Keratinocyte (primary cell): ENCODE results near the gene ARRDC3. TPM values are rescaled to one million over a fixed set of nuclear protein-coding genes. Genes with fewer than 3 reads are reported as not detected.
A peak's percentile ranks its signal among the peaks of the same experiment; 100 is the strongest.

Experiments
- DNase-seq: peaks from one replicate; pipeline ENCODE4 v3.0.0-alpha.2; 2011; ENCODE audit warnings: low read depth, missing footprints, low spot score
- FAIRE-seq: peaks from 2 replicates; lab custom pipeline; 2011; peaks lifted over from hg19 to GRCh38; lab: Jason Lieb, UNC
- H2AFZ ChIP-seq: 2 replicates; pipeline ENCODE4 v1.6.0; 2012; ENCODE audit warnings: low read length, control low read depth, inconsistent platforms; ENCODE audit not compliant: control insufficient read depth
- H3K27ac ChIP-seq: 2 replicates; pipeline ENCODE4 v1.5.1; 2011; ENCODE audit warnings: low read length; ENCODE audit not compliant: control insufficient read depth, insufficient read depth
- H3K27me3 ChIP-seq: 3 replicates; pipeline ENCODE4 v1.6.0; 2011; ENCODE audit warnings: low read length; ENCODE audit not compliant: control insufficient read depth, insufficient read depth; ENCODE audit errors: extremely low read depth
- H3K36me3 ChIP-seq, 2 experiments: 2 replicates in 1 of 2; 3 replicates in 1 of 2; pipeline ENCODE4 v1.5.1; 2011; ENCODE audit warnings: low read length in 2 of 2, mild to moderate bottlenecking in 1 of 2; ENCODE audit not compliant: control insufficient read depth in 2 of 2, insufficient read depth in 2 of 2; ENCODE audit errors: extremely low read depth in 1 of 2
- H3K4me1 ChIP-seq: 3 replicates; pipeline ENCODE4 v1.5.1; 2011; ENCODE audit warnings: low read length; ENCODE audit not compliant: control insufficient read depth, insufficient read depth; ENCODE audit errors: extremely low read depth
- H3K4me2 ChIP-seq: 3 replicates; pipeline ENCODE4 v1.6.0; 2011; ENCODE audit warnings: low read depth, low read length; ENCODE audit not compliant: control insufficient read depth, insufficient read depth; ENCODE audit errors: extremely low read depth
- H3K4me3 ChIP-seq, 3 experiments: fragments of 200-600 bp in 1 of 3; sonication (generic) in 1 of 3; 2 replicates in 2 of 3; 3 replicates in 1 of 3; pipeline ENCODE4 v1.5.1; 2011 to 2016; ENCODE audit warnings: low read length in 3 of 3, mild to moderate bottlenecking in 3 of 3, control low read depth in 2 of 3, inconsistent platforms in 1 of 3, low read depth in 1 of 3, mixed read lengths in 1 of 3, mixed run types in 1 of 3, moderate library complexity in 1 of 3; ENCODE audit not compliant: control insufficient read depth in 2 of 3, insufficient read depth in 2 of 3; ENCODE audit errors: extremely low read depth in 1 of 3
- H3K79me2 ChIP-seq: 2 replicates; pipeline ENCODE4 v1.6.0; 2012; ENCODE audit warnings: low read length; ENCODE audit not compliant: control insufficient read depth, insufficient read depth
- H3K9ac ChIP-seq: 3 replicates; pipeline ENCODE4 v1.6.0; 2011; ENCODE audit warnings: low read length; ENCODE audit not compliant: control insufficient read depth, insufficient read depth; ENCODE audit errors: extremely low read depth
- H3K9me1 ChIP-seq: 3 replicates; pipeline ENCODE4 v1.6.0; 2011; ENCODE audit warnings: low read length; ENCODE audit not compliant: control insufficient read depth, insufficient read depth; ENCODE audit errors: extremely low read depth
- H3K9me3 ChIP-seq: 2 replicates; pipeline ENCODE4 v1.5.1; 2012; ENCODE audit warnings: low read depth, low read length; ENCODE audit not compliant: control insufficient read depth
- H4K20me1 ChIP-seq: 3 replicates; pipeline ENCODE4 v1.6.0; 2011; ENCODE audit warnings: low read length; ENCODE audit not compliant: control insufficient read depth, insufficient read depth; ENCODE audit errors: extremely low read depth
- EZH2 ChIP-seq: IDR thresholded peaks from one replicate; pipeline ENCODE4 v1.6.1; 2012; ENCODE audit warnings: inconsistent platforms, mild to moderate bottlenecking, low read length, moderate library complexity
- dilution Hi-C: fragments of 300-500 bp; cut with MboI; formaldehyde crosslinking; loops from one replicate; pipeline ENCODE4 v1.7.0; 2020; ENCODE audit warnings: low sequenced_read_pairs; ENCODE audit not compliant: extremely low pct_ligation_motif_present
- polyA plus RNA-seq, 5 experiments: library from polyadenylated mRNA; depleted of rRNA in 3 of 5; stranded (reverse) in 3 of 5; stranded (forward) in 1 of 5; unstranded in 1 of 5; fragments of >200 nt; gene quantifications; 1 replicate in 1 of 5; 2 replicates in 3 of 5; 3 replicates in 1 of 5; pipeline versions ENCODE4 v1.2.1 to v1.2.3, GENCODE V29; 2011 to 2012; ENCODE audit warnings: missing spikeins in 2 of 5, low read depth in 1 of 5, low replicate concordance in 1 of 5
- TF ChIP-seq, protein P1 (sequence below), 3 experiments: IDR thresholded peaks in 1 of 3; conservative IDR thresholded peaks in 1 of 3; optimal IDR thresholded peaks in 1 of 3; 2 replicates in 2 of 3; 3 replicates in 1 of 3; pipeline versions ENCODE3 to v1.5.1; 2011; ENCODE audit warnings: low read length in 3 of 3, mild to moderate bottlenecking in 3 of 3, moderate library complexity in 2 of 3, control low read depth in 1 of 3, inconsistent platforms in 1 of 3; ENCODE audit not compliant: insufficient read depth in 2 of 3; ENCODE audit errors: extremely low read depth in 1 of 3

ARRDC3 gene
- polyA plus RNA-seq, 1 donor (not counting 4 experiments of a cell fraction or from before 2014, with no cell fraction given), result 8.9 TPM

- peak overlapping the region; percentile 58 for H2AFZ ChIP-seq
Observed at GRCh38 chr5:91382530-91383026, 539 bp downstream of the ARRDC3 start.

DNA sequence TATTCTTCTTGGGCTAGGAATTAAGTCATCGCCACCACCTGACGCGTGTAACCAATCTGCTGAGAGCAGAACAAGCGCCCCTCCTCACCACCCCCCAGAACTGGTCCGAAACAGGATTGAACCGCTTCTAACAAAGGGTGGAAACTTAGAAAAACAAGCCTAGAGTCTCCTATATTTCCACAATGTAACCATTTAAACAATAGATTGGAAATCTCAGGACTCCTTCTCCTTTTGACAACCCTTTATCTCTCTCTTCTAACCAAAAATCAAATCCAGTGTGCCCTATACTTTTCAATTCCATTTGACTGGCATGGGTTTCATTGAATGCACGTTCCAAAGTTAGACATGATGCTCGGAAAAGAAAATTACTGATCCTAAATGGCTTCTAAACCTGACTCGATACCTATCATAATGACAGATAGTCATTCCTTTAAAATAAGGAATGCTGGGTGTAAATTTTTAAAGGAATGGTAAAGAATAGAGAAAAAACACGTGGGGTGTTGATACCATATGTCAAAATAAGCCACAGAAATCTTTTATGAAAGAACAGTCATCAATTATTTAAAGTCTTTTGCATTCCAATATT lies 1.2 kb downstream of the ARRDC3 start:
- Histone ChIP-seq H3K9ac (peak overlapping the region; percentile 100), H4K20me1 (no peaks in the 10 kb centered on the region), H3K9me3 (no peaks in the 10 kb centered on the region), H3K4me3 (peak overlapping the region; percentile 75 to 99 (median 98)), H3K79me2 (peaks cover 23% of the 10 kb centered on the region), H3K9me1 (no peaks in the 10 kb centered on the region), H3K36me3 (no peaks in the 10 kb centered on the region), H3K4me2 (peak overlapping the region; percentile 99), H3K4me1 (peaks cover 8% of the 10 kb centered on the region), H2AFZ (peak overlapping the region; percentile 25), H3K27ac (peak overlapping the region; percentile 100), H3K27me3 (no peaks in the 10 kb centered on the region)
- peak; percentile 71 for FAIRE-seq
- peak; percentile 81 for DNase-seq
- TF ChIP-seq EZH2, result no peak
- TF ChIP-seq, protein P1, sequence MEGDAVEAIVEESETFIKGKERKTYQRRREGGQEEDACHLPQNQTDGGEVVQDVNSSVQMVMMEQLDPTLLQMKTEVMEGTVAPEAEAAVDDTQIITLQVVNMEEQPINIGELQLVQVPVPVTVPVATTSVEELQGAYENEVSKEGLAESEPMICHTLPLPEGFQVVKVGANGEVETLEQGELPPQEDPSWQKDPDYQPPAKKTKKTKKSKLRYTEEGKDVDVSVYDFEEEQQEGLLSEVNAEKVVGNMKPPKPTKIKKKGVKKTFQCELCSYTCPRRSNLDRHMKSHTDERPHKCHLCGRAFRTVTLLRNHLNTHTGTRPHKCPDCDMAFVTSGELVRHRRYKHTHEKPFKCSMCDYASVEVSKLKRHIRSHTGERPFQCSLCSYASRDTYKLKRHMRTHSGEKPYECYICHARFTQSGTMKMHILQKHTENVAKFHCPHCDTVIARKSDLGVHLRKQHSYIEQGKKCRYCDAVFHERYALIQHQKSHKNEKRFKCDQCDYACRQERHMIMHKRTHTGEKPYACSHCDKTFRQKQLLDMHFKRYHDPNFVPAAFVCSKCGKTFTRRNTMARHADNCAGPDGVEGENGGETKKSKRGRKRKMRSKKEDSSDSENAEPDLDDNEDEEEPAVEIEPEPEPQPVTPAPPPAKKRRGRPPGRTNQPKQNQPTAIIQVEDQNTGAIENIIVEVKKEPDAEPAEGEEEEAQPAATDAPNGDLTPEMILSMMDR (optimal IDR thresholded peaks at IDR 0.05 in 1 of 3, IDR thresholded peaks at IDR 0.05 in 1 of 3, conservative IDR thresholded peaks at IDR 0.05 in 1 of 3; ENCODE audit: extremely low read depth in 1 of 3, insufficient read depth in 2 of 3, low read length in 3 of 3), result no peak
- dilution Hi-C loops, result loop anchor here (25.0 kb wide), 1 partner anchor 495 kb away; no protein-coding TSS in a partner anchor

More at GRCh38 chr5:91382530-91383026, 539 bp downstream of the ARRDC3 start:
- no peaks in the 10 kb centered on the region for H3K27me3 ChIP-seq
- peaks cover 8% of the 10 kb centered on the region for H3K4me1 ChIP-seq
- FAIRE-seq (peak; percentile 36), DNase-seq (no peak)
- dilution Hi-C loops, result loop anchor here (25.0 kb wide), 1 partner anchor 495 kb away; no protein-coding TSS in a partner anchor
- no peaks in the 10 kb centered on the region for H3K9me3 ChIP-seq
- TF ChIP-seq, protein P1 (optimal IDR thresholded peaks at IDR 0.05 in 1 of 3, IDR thresholded peaks at IDR 0.05 in 1 of 3, conservative IDR thresholded peaks at IDR 0.05 in 1 of 3; ENCODE audit: extremely low read depth in 1 of 3, insufficient read depth in 2 of 3, low read length in 3 of 3), result no peak
- TF ChIP-seq EZH2, result no peak
- peak overlapping the region; percentile 75 to 99 (median 98) for H3K4me3 ChIP-seq
- peak overlapping the region; percentile 99 for H3K4me2 ChIP-seq
- peak overlapping the region; percentile 100 for H3K27ac ChIP-seq
- H4K20me1 ChIP-seq, result no peaks in the 10 kb centered on the region
- no peaks in the 10 kb centered on the region for H3K36me3 ChIP-seq
- no peaks in the 10 kb centered on the region for H3K9me1 ChIP-seq
- H3K9ac ChIP-seq, result peak overlapping the region; percentile 100
- peaks cover 23% of the 10 kb centered on the region for H3K79me2 ChIP-seq
